MCF 10A (cell line): Measurements from ENCODE around the gene CSNK2B. TPM values are rescaled to one million over a fixed set of nuclear protein-coding genes. Genes with fewer than 3 reads are reported as not detected.

Experiments
- BruUV-seq: library from RNA; stranded (reverse); fragments of 400-500 nt; replicated peaks from 2 replicates; lab custom pipeline; 2021; lab: Mats Ljungman, UMichigan
- CTCF ChIA-PET: fragments of 300-600 bp; sonication (Branson Sonifier 250); formaldehyde crosslinking; extraction: SDS; loops from one replicate; lab custom pipeline; 2021; ENCODE audit warnings: antibody characterized with exemption, inconsistent platforms; lab: Yijun Ruan, JAX
- POLR2A ChIA-PET: fragments of 300-600, 350-650 bp; sonication (Branson Sonifier 250); formaldehyde crosslinking; extraction: SDS; loops from one replicate; lab custom pipeline; 2020; ENCODE audit warnings: antibody characterized with exemption, inconsistent platforms; lab: Yijun Ruan, JAX
- DNase-seq: peaks from one replicate; pipeline ENCODE4 v3.0.0-alpha.2; 2018; ENCODE audit not compliant: unreplicated experiment
- H3K27ac Mint-ChIP-seq: one replicate; pipeline ENCODE4 v1.8.0; 2022; ENCODE audit warnings: mild to moderate bottlenecking, low read depth, mixed read lengths; ENCODE audit not compliant: unreplicated experiment
- H3K27me3 Mint-ChIP-seq: one replicate; pipeline ENCODE4 v1.8.0; 2022; ENCODE audit warnings: mixed read lengths; ENCODE audit not compliant: insufficient read depth, unreplicated experiment
- H3K36me3 Mint-ChIP-seq: one replicate; pipeline ENCODE4 v1.8.0; 2022; ENCODE audit warnings: mild to moderate bottlenecking, moderate library complexity, mixed read lengths; ENCODE audit not compliant: insufficient read depth, unreplicated experiment
- H3K4me1 Mint-ChIP-seq: one replicate; pipeline ENCODE4 v1.8.0; 2022; ENCODE audit warnings: mixed read lengths; ENCODE audit not compliant: insufficient read depth, unreplicated experiment
- H3K4me3 Mint-ChIP-seq: one replicate; pipeline ENCODE4 v1.8.0; 2022; ENCODE audit warnings: mild to moderate bottlenecking, moderate library complexity, mixed read lengths; ENCODE audit not compliant: unreplicated experiment
- H3K9me3 Mint-ChIP-seq: one replicate; pipeline ENCODE4 v1.8.0; 2022; ENCODE audit warnings: mixed read lengths; ENCODE audit not compliant: unreplicated experiment
- CTCF ChIP-seq: fragments of 200-600 bp; IDR thresholded peaks from one replicate; pipeline ENCODE4 v1.8.0; 2022; ENCODE audit warnings: antibody characterized with exemption, mild to moderate bottlenecking; ENCODE audit not compliant: unreplicated experiment
- intact Hi-C: fragments of 100-400 bp; cut with micrococcal nuclease; formaldehyde crosslinking; loops from 2 replicates; pipeline ENCODE4 v1.14.1; 2022
- total RNA-seq: library from RNA; stranded (reverse); gene quantifications from 2 replicates; pipeline ENCODE4 v1.2.3, GENCODE V29; 2022

The CSNK2B gene
- total RNA-seq, 1 experiment from 2014 or later: 209 TPM

DNA sequence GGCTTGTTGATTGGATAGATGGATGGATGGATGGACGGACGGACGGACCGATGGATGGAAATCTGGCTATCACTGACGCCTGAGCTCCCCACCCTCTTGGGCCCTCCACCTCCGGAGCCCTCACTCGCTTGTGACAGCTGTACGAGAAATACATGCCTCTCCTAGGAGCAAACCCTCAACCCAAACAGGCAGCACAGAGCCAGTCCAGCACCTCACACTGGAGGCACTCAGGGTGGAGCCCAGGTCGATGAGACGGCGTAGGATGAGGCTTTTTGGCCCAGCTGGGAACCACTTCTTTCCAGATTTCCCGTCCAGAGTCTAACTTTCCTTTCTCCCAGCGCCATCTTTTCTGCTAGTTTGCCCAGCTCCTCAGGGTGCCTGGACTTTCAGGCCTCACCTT lies 17.7 kb downstream of the CSNK2B start:
- TF ChIP-seq CTCF: no peak
- intact Hi-C loops: loop anchor here (5.0 kb wide), 1 partner anchor 204 kb away; no protein-coding TSS in a partner anchor
- DNase-seq: no peak
- ChIA-PET POLR2A (no interaction called here), CTCF (interaction anchor here (1.2 kb wide), 1 partner anchor 268 kb away, joined by 3 read pairs; no protein-coding TSS in a partner anchor)
- Mint-ChIP-seq H3K4me1 (peaks cover 12% of the 10 kb centered on the region), H3K27ac (no peak overlapping the region), H3K4me3 (no peak overlapping the region), H3K9me3 (no peaks in the 10 kb centered on the region), H3K36me3 (peaks cover 28% of the 10 kb centered on the region), H3K27me3 (peaks cover 2% of the 10 kb centered on the region)
- no TSS peak for BruUV-seq

DNA sequence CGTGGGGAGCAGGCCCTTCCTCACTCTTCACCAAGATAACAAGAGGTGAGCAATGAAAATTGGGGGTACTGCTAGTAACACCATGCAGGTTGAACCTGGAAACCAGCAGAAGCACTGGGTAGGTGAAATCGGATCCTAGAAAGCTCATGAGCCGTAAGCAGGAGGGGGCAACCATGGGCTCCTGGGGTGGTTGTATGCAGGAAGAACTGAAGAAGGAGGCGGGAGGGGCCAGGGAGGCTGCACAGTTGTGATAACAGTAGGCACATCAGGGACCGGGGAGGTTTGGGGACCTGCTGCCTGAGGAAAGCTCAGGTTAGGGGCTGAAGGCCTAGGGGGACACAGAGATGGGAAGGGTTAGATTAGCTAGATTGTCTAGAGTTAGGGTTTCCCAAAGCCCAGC lies 20.6 kb downstream of the CSNK2B start:
- BruUV-seq: no TSS peak
- peaks cover 35% of the 10 kb centered on the region for H3K36me3 Mint-ChIP-seq
- H3K4me1 Mint-ChIP-seq: peaks cover 6% of the 10 kb centered on the region
- ChIA-PET POLR2A (interaction anchor here (0.6 kb wide), 1 partner anchor 1184 kb away, joined by 3 read pairs; no protein-coding TSS in a partner anchor), CTCF (no interaction called here)
- no peaks in the 10 kb centered on the region for H3K9me3 Mint-ChIP-seq
- no peak overlapping the region for H3K4me3 Mint-ChIP-seq
- no peak for TF ChIP-seq CTCF
- no peak for DNase-seq
- H3K27ac Mint-ChIP-seq: no peak overlapping the region
- H3K27me3 Mint-ChIP-seq: no peaks in the 10 kb centered on the region
- intact Hi-C loops: no loop called here

DNA sequence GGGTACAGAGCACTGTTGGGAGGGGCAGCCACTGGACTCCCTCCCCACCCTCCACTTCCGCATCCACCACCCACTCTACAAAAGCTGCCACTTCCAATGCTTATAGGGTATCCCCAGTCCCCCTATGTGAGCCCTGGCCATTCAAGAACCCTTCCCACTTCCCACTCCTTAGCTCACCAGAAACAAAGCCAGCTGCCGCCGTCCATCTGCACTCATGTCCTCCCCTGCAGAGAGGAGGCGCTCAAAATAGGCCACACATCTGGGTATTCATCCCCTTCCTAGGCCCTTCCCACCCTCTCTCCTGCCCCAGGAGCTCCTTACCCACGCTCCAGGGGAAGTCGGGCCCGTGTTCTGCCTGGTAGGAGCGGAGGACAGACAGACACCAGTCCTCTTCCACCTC lies 21.4 kb downstream of the CSNK2B start:
- H3K4me3 Mint-ChIP-seq: no peak overlapping the region
- no TSS peak for BruUV-seq
- no peak overlapping the region for H3K27ac Mint-ChIP-seq

More for the DNA sequence above, 21.4 kb downstream of the CSNK2B start:
- Mint-ChIP-seq H3K27me3 (no peaks in the 10 kb centered on the region), H3K9me3 (no peaks in the 10 kb centered on the region), H3K4me1 (peaks cover 6% of the 10 kb centered on the region), H3K36me3 (peaks cover 35% of the 10 kb centered on the region)
- CTCF ChIA-PET: interaction anchor here (0.6 to 0.7 kb wide), 3 partner anchors 82 to 288 kb away, joined by 3 to 4 read pairs (median 3); no protein-coding TSS in a partner anchor
- no peak for TF ChIP-seq CTCF
- no peak for DNase-seq
- POLR2A ChIA-PET: interaction anchor here (0.7 kb wide), 1 partner anchor 26 kb away, joined by 3 read pairs; no protein-coding TSS in a partner anchor
- intact Hi-C loops: no loop called here
